ENCODE results near the gene PCSK9. TPM values are rescaled to one million over a fixed set of nuclear protein-coding genes. Genes with fewer than 3 reads are reported as not detected.

Gene PCSK9
- total RNA-seq, 2 experiments from 2014 or later: not detected

DNA sequence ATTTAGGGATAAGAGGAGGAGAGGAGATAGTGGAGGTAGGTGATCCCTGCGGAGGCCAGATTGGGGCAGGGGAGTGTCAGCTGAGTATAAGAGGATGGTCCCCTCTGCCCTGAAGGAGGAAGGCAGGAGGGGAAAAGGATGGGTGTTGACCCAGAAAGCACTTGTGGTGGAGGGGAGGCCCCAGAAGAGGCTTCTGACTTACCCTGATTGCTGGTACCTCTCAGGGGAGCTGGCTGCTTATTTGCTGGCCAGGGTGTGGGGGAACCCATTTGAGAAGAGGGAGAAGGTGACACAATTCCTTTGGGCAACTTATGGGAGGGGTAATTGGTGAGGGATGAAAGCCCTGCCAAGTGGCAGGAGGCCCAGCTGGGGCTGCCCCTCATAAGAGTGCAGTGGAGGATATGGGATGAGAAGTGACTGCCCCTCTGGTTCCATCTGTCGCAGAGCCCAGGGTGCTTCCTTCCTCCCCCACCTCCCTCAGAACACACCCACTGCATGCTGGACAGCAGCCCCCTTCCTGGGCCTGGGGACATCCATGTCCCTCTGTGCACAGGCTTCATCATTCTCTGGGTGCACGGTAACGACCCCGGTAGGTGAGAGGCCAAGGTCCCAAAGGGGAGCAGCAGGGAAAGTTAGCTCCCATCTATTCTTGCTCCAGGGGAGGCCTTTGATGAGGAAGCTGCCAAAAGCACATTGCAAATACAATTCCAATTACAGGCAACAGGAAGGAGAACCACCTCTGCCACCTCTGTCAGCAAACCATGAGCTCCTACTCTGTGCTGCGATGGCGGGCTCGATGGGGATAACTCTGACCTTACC, 1.4 kb upstream of the PCSK9 start:
- Mint-ChIP-seq H3K9me3 (no peaks in the 10 kb centered on the region), H3K4me1 (ENCODE audit: low read depth) (peaks cover 5% of the 10 kb centered on the region), H3K36me3 (ENCODE audit: low read depth) (no peaks in the 10 kb centered on the region), H3K4me3 (no peak overlapping the region), H3K27ac (no peak overlapping the region), H3K27me3 (ENCODE audit: low read depth) (peaks cover 51% of the 10 kb centered on the region)
- intact Hi-C loops (cut with micrococcal nuclease): no loop called here
- CTCF ChIA-PET: interaction anchor here (1.4 kb wide), 1 partner anchor 16 kb away, joined by 4 read pairs; no protein-coding TSS in a partner anchor
- DNase-seq: no peak

- H3K9me3 Mint-ChIP-seq: no peaks in the 10 kb centered on the region
- H3K27ac Mint-ChIP-seq: no peak overlapping the region
- intact Hi-C loops (cut with micrococcal nuclease): no loop called here
- DNase-seq: no peak
- H3K4me3 Mint-ChIP-seq: no peak overlapping the region
- peaks cover 5% of the 10 kb centered on the region for H3K4me1 Mint-ChIP-seq (ENCODE audit: low read depth)
- CTCF ChIA-PET: interaction anchor here (1.4 kb wide), 1 partner anchor 16 kb away, joined by 4 read pairs; no protein-coding TSS in a partner anchor
- no peaks in the 10 kb centered on the region for H3K36me3 Mint-ChIP-seq (ENCODE audit: low read depth)
- H3K27me3 Mint-ChIP-seq (ENCODE audit: low read depth): peaks cover 51% of the 10 kb centered on the region
Observed at GRCh38 chr1:55038552-55038838, 853 bp upstream of the PCSK9 start.

- Mint-ChIP-seq H3K4me3 (no peak overlapping the region), H3K27me3 (ENCODE audit: low read depth) (peaks cover 51% of the 10 kb centered on the region), H3K9me3 (no peaks in the 10 kb centered on the region), H3K36me3 (ENCODE audit: low read depth) (no peaks in the 10 kb centered on the region), H3K27ac (no peak overlapping the region), H3K4me1 (ENCODE audit: low read depth) (peaks cover 5% of the 10 kb centered on the region)
- intact Hi-C loops (cut with micrococcal nuclease): no loop called here
- CTCF ChIA-PET: no interaction called here
- DNase-seq: no peak
Observed at GRCh38 chr1:55038974-55039341, 390 bp upstream of the PCSK9 start.

- peaks cover 5% of the 10 kb centered on the region for H3K4me1 Mint-ChIP-seq (ENCODE audit: low read depth)
- H3K27ac Mint-ChIP-seq: no peak overlapping the region
- H3K9me3 Mint-ChIP-seq: no peaks in the 10 kb centered on the region
- intact Hi-C loops (cut with micrococcal nuclease): no loop called here
- CTCF ChIA-PET: no interaction called here
- peaks cover 51% of the 10 kb centered on the region for H3K27me3 Mint-ChIP-seq (ENCODE audit: low read depth)
- H3K4me3 Mint-ChIP-seq: no peak overlapping the region
- DNase-seq: no peak
- H3K36me3 Mint-ChIP-seq (ENCODE audit: low read depth): no peaks in the 10 kb centered on the region
Observed at GRCh38 chr1:55040083-55040932, 960 bp downstream of the PCSK9 start.

- no peaks in the 10 kb centered on the region for H3K36me3 Mint-ChIP-seq (ENCODE audit: low read depth)
- H3K27ac Mint-ChIP-seq: no peak overlapping the region
- H3K4me1 Mint-ChIP-seq (ENCODE audit: low read depth): peaks cover 5% of the 10 kb centered on the region
- CTCF ChIA-PET: no interaction called here
- H3K4me3 Mint-ChIP-seq: no peak overlapping the region
- intact Hi-C loops (cut with micrococcal nuclease): no loop called here
- no peaks in the 10 kb centered on the region for H3K9me3 Mint-ChIP-seq
- no peak for DNase-seq
- peaks cover 49% of the 10 kb centered on the region for H3K27me3 Mint-ChIP-seq (ENCODE audit: low read depth)
Observed at GRCh38 chr1:55040933-55041494, 1.7 kb downstream of the PCSK9 start.

- no peaks in the 10 kb centered on the region for H3K36me3 Mint-ChIP-seq (ENCODE audit: low read depth)
- no peaks in the 10 kb centered on the region for H3K9me3 Mint-ChIP-seq
- CTCF ChIA-PET: no interaction called here
- no peak for DNase-seq
- peaks cover 5% of the 10 kb centered on the region for H3K4me1 Mint-ChIP-seq (ENCODE audit: low read depth)
- H3K4me3 Mint-ChIP-seq: no peak overlapping the region
- H3K27me3 Mint-ChIP-seq (ENCODE audit: low read depth): peaks cover 44% of the 10 kb centered on the region
- H3K27ac Mint-ChIP-seq: no peak overlapping the region
- intact Hi-C loops (cut with micrococcal nuclease): no loop called here
Observed at GRCh38 chr1:55041613-55042012, 2.3 kb downstream of the PCSK9 start.

GRCh38 chr1:55043011-55043410, 3.7 kb downstream of the PCSK9 start:
- intact Hi-C loops (cut with micrococcal nuclease): no loop called here
- Mint-ChIP-seq H3K27ac (no peak overlapping the region), H3K4me1 (ENCODE audit: low read depth) (peaks cover 5% of the 10 kb centered on the region), H3K27me3 (ENCODE audit: low read depth) (peaks cover 34% of the 10 kb centered on the region), H3K36me3 (ENCODE audit: low read depth) (no peaks in the 10 kb centered on the region), H3K9me3 (no peaks in the 10 kb centered on the region), H3K4me3 (no peak overlapping the region)
- CTCF ChIA-PET: interaction anchor here (1.4 kb wide), 1 partner anchor 21 kb away, joined by 3 read pairs; no protein-coding TSS in a partner anchor
- no peak for DNase-seq

DNA sequence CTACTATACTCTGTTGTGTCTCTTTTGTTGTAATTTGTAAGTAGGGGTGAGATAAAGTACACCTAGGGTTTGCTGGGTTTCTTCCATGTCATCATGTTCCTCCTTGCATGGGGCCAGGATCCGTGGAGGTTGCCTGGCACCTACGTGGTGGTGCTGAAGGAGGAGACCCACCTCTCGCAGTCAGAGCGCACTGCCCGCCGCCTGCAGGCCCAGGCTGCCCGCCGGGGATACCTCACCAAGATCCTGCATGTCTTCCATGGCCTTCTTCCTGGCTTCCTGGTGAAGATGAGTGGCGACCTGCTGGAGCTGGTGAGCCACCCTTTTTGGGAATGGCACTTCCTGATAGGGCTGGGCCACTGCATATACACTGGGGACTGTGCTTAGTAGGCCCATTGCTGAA, 4.4 kb downstream of the PCSK9 start:
- CTCF ChIA-PET: no interaction called here
- intact Hi-C loops (cut with micrococcal nuclease): no loop called here
- H3K4me1 Mint-ChIP-seq (ENCODE audit: low read depth): peaks cover 5% of the 10 kb centered on the region
- no peaks in the 10 kb centered on the region for H3K36me3 Mint-ChIP-seq (ENCODE audit: low read depth)
- DNase-seq: no peak
- H3K9me3 Mint-ChIP-seq: no peaks in the 10 kb centered on the region
- H3K4me3 Mint-ChIP-seq: no peak overlapping the region
- no peak overlapping the region for H3K27ac Mint-ChIP-seq
- peaks cover 27% of the 10 kb centered on the region for H3K27me3 Mint-ChIP-seq (ENCODE audit: low read depth)

DNA sequence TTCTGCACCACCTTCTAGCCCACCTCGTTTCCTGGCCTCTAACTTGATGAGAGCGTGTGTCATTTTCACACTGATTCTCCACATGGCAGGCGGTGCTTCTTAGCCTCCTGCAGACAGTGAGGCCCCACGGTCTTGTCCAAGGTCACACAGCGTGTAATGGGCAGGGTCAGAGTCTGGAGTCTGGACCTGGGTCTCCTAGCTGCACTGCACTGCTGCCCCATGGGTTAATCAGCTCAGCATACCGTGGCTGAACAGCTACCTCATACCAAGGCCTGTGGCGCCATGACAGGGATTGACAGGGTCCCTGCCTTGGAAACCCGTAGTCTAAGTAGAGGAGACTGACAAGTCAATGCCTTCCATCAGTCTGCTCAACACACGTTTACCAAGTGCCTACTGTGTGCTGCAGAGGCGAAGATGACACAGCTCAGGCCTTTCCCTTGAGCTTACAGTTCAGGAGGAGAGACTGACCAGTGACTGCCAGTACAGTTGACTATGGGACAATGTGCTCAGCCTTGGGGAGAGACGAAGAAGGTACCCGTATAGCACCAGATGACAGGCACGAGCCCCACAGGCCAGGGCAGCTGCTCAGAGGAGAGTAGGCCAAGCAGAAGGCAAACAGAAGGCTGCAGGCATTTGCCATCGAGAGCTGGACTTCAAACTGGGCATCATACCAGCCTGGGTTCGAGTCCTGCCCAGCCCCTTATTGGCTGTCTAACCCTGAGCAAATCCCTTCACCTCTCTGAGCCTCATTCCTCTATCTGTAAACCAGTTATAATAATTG, 5.5 kb downstream of the PCSK9 start:
- CTCF ChIA-PET: no interaction called here
- intact Hi-C loops (cut with micrococcal nuclease): no loop called here
- DNase-seq: no peak
- H3K9me3 Mint-ChIP-seq: no peaks in the 10 kb centered on the region
- H3K4me1 Mint-ChIP-seq (ENCODE audit: low read depth): peaks cover 5% of the 10 kb centered on the region
- no peak overlapping the region for H3K4me3 Mint-ChIP-seq
- H3K27ac Mint-ChIP-seq: no peak overlapping the region
- H3K36me3 Mint-ChIP-seq (ENCODE audit: low read depth): no peaks in the 10 kb centered on the region
- peaks cover 20% of the 10 kb centered on the region for H3K27me3 Mint-ChIP-seq (ENCODE audit: low read depth)

- H3K4me3 Mint-ChIP-seq: no peak overlapping the region
- no peak for DNase-seq
- intact Hi-C loops (cut with micrococcal nuclease): no loop called here
- peaks cover 14% of the 10 kb centered on the region for H3K27me3 Mint-ChIP-seq (ENCODE audit: low read depth)
- H3K27ac Mint-ChIP-seq: no peak overlapping the region
- H3K9me3 Mint-ChIP-seq: no peaks in the 10 kb centered on the region
- CTCF ChIA-PET: no interaction called here
- peaks cover under 1% of the 10 kb centered on the region for H3K4me1 Mint-ChIP-seq (ENCODE audit: low read depth)
- no peaks in the 10 kb centered on the region for H3K36me3 Mint-ChIP-seq (ENCODE audit: low read depth)
Observed at GRCh38 chr1:55045430-55045829, 6.1 kb downstream of the PCSK9 start.

DNA sequence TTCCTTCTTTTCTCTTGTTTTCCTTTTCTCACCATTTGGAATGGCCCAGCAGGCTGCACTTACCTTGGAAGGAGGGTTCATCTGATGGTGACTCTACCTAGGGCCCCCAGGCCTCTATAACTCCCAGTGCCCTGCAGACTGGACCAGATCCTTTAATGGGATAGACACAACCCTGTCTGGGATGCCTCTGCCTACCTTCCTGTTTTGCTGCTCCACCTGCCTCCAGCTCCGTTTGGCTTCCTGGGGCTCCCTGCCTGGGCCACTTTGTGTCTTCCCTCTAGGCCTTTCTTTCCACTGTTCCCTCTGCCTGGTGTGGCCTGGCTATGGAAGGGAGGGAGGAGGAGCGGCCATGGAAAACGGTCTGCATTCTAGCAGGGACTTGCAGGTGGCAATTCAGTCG, 7.5 kb downstream of the PCSK9 start:
- intact Hi-C loops (cut with micrococcal nuclease): no loop called here
- H3K4me3 Mint-ChIP-seq: no peak overlapping the region
- no peaks in the 10 kb centered on the region for H3K36me3 Mint-ChIP-seq (ENCODE audit: low read depth)
- no peak for DNase-seq
- H3K4me1 Mint-ChIP-seq (ENCODE audit: low read depth): no peaks in the 10 kb centered on the region
- H3K27me3 Mint-ChIP-seq (ENCODE audit: low read depth): peaks cover 2% of the 10 kb centered on the region
- H3K9me3 Mint-ChIP-seq: no peaks in the 10 kb centered on the region
- H3K27ac Mint-ChIP-seq: no peak overlapping the region
- CTCF ChIA-PET: no interaction called here

- intact Hi-C loops (cut with micrococcal nuclease): no loop called here
- H3K4me3 Mint-ChIP-seq: no peak overlapping the region
- DNase-seq: no peak
- no peaks in the 10 kb centered on the region for H3K27me3 Mint-ChIP-seq (ENCODE audit: low read depth)
- CTCF ChIA-PET: no interaction called here
- no peak overlapping the region for H3K27ac Mint-ChIP-seq
- H3K4me1 Mint-ChIP-seq (ENCODE audit: low read depth): no peaks in the 10 kb centered on the region
- H3K36me3 Mint-ChIP-seq (ENCODE audit: low read depth): no peaks in the 10 kb centered on the region
- H3K9me3 Mint-ChIP-seq: no peaks in the 10 kb centered on the region
Observed at GRCh38 chr1:55047611-55048010, 8.3 kb downstream of the PCSK9 start.

All from activated naive CD4-positive, alpha-beta T cell treated with anti-CD3 and anti-CD28 coated beads for 36 hours (primary cell).